IMR-90 (cell line): ENCODE results near the gene MAPKAP1.

ENCODE experiments used
- BHLHE40 ChIP-seq: fragments of 150-350 bp; IDR thresholded peaks from 2 replicates; pipeline ENCODE4 v1.6.1; 2016; ENCODE audit warnings: mild to moderate bottlenecking, low read depth, low read length
- MAZ ChIP-seq: IDR thresholded peaks from 2 replicates; pipeline ENCODE4 v1.6.1; 2012; ENCODE audit warnings: low read depth, mild to moderate bottlenecking, low read length, improper control_type of control experiment, moderate library complexity, borderline replicate concordance
- POLR2A ChIP-seq: IDR thresholded peaks from 2 replicates; pipeline ENCODE4 v1.6.1; 2012; ENCODE audit warnings: mild to moderate bottlenecking, low read depth, low read length
- RAD21 ChIP-seq: IDR thresholded peaks from 2 replicates; pipeline ENCODE4 v1.6.1; 2012; ENCODE audit warnings: low read length, improper control_type of control experiment
- TF ChIP-seq, protein P1 (sequence below): conservative IDR thresholded peaks from 2 replicates; pipeline ENCODE4 v1.5.1; 2012; ENCODE audit warnings: mild to moderate bottlenecking, low read depth, low read length, improper control_type of control experiment
- TF ChIP-seq, protein P2 (sequence below): fragments of 150-350 bp; IDR thresholded peaks from 2 replicates; pipeline ENCODE4 v1.6.1; 2016; ENCODE audit warnings: low read depth, mild to moderate bottlenecking, low read length, moderate library complexity, borderline replicate concordance

DNA sequence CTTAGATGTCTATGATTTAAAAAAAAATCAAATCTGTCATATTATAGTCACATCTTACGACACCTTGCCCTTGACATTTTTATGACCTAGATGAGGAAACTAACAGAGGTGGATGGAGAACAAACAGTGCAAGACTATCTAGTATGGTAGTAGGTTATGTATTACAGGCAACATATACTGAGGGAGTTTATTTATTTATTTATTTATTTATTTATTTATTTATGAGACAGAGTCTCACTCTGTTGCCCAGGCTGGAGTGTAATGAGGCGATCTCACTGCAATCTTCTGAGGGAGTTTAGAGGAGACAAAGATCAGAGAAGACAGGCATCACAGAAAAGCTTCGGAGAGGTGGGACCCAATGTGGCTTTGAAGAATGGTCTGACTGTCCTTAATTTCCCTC, 35.6 kb upstream of the MAPKAP1 start:
- TF ChIP-seq, protein P1, sequence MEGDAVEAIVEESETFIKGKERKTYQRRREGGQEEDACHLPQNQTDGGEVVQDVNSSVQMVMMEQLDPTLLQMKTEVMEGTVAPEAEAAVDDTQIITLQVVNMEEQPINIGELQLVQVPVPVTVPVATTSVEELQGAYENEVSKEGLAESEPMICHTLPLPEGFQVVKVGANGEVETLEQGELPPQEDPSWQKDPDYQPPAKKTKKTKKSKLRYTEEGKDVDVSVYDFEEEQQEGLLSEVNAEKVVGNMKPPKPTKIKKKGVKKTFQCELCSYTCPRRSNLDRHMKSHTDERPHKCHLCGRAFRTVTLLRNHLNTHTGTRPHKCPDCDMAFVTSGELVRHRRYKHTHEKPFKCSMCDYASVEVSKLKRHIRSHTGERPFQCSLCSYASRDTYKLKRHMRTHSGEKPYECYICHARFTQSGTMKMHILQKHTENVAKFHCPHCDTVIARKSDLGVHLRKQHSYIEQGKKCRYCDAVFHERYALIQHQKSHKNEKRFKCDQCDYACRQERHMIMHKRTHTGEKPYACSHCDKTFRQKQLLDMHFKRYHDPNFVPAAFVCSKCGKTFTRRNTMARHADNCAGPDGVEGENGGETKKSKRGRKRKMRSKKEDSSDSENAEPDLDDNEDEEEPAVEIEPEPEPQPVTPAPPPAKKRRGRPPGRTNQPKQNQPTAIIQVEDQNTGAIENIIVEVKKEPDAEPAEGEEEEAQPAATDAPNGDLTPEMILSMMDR: no peak
- TF ChIP-seq RAD21: no peak
- TF ChIP-seq POLR2A: no peak
- no peak for TF ChIP-seq BHLHE40
- TF ChIP-seq, protein P2, sequence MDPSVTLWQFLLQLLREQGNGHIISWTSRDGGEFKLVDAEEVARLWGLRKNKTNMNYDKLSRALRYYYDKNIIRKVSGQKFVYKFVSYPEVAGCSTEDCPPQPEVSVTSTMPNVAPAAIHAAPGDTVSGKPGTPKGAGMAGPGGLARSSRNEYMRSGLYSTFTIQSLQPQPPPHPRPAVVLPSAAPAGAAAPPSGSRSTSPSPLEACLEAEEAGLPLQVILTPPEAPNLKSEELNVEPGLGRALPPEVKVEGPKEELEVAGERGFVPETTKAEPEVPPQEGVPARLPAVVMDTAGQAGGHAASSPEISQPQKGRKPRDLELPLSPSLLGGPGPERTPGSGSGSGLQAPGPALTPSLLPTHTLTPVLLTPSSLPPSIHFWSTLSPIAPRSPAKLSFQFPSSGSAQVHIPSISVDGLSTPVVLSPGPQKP: no peak
- no peak for TF ChIP-seq MAZ
